ENCODE measurements around the gene ENO2. TPM values are rescaled to one million over a fixed set of nuclear protein-coding genes. Genes with fewer than 3 reads are reported as not detected.

ENO2 gene
- total RNA-seq, 4 donors from 2014 or later = 13.0 to 25.3 (median 19.8) TPM

GRCh38 chr12:6912164-6912935 lies 2.0 kb upstream of the ENO2 start:
- TF ChIP-seq POLR2A (IDR thresholded peaks at IDR 0.05) (no peak), CTCF (IDR thresholded peaks at IDR 0.05) (no peak)
- Histone ChIP-seq H3K27ac (no peak overlapping the region), H3K4me1 (peaks cover 26 to 31% of the 10 kb centered on the region in 2 donors), H3K9me3 (no peaks in the 10 kb centered on the region), H3K27me3 (no peaks in the 10 kb centered on the region), H3K4me3 (replicated peaks in 1 of 3) (no peak overlapping the region), H3K36me3 (no peaks in the 10 kb centered on the region)
- 81 to 85% methylated on average over 15 of the region's 15 CpGs for WGBS, 2 donors
- intact Hi-C loops (cut with DNase I) = loop anchor here (5.0 kb wide), 1 partner anchor 40 kb away; the partner anchor contains the start of gene SPSB2
- DNase-seq = no peak

- 16 to 20% methylated on average over 29 of the region's 29 CpGs for WGBS, 2 donors
- intact Hi-C loops (cut with DNase I) = loop anchor here (5.0 kb wide), 1 partner anchor 43 kb away; the partner anchor contains the start of gene SPSB2
- peak overlapping the region; percentile 24 to 61 (median 34) for H3K4me3 ChIP-seq (replicated peaks in 1 of 3)
Observed at GRCh38 chr12:6914947-6915788, 788 bp downstream of the ENO2 start.

GRCh38 chr12:6915789-6916285 lies 1.5 kb downstream of the ENO2 start:
- peak overlapping the region; percentile 49 to 62 (median 55) for H3K27ac ChIP-seq
- no peak for DNase-seq
- intact Hi-C loops (cut with DNase I) = no loop called here
- peaks cover 26 to 32% of the 10 kb centered on the region in 2 donors for H3K4me1 ChIP-seq
- 77 to 79% methylated on average over 9 to 10 of the region's 14 CpGs for whole genome bisulfite sequencing, 2 donors
- H3K9me3 ChIP-seq = no peaks in the 10 kb centered on the region
- no peak overlapping the region for H3K4me3 ChIP-seq (replicated peaks in 1 of 3)
- H3K36me3 ChIP-seq = no peaks in the 10 kb centered on the region
- no peaks in the 10 kb centered on the region for H3K27me3 ChIP-seq
- TF ChIP-seq CTCF (IDR thresholded peaks at IDR 0.05) (no peak), POLR2A (IDR thresholded peaks at IDR 0.05) (no peak)

More at GRCh38 chr12:6914947-6915788, 788 bp downstream of the ENO2 start:
- H3K27ac ChIP-seq = peak overlapping the region; percentile 50 to 76 (median 76)
- no peaks in the 10 kb centered on the region for H3K27me3 ChIP-seq
- H3K4me1 ChIP-seq = peaks cover 26 to 32% of the 10 kb centered on the region in 2 donors
- no peaks in the 10 kb centered on the region for H3K9me3 ChIP-seq
- no peaks in the 10 kb centered on the region for H3K36me3 ChIP-seq
- peak; percentile 42 to 45 for DNase-seq
- no peak for TF ChIP-seq POLR2A (IDR thresholded peaks at IDR 0.05)
- no peak for TF ChIP-seq CTCF (IDR thresholded peaks at IDR 0.05)

- H3K4me1 ChIP-seq = peaks cover 26 to 32% of the 10 kb centered on the region in 2 donors
- intact Hi-C loops (cut with DNase I) = no loop called here
- H3K36me3 ChIP-seq = no peaks in the 10 kb centered on the region
- DNase-seq = peak; percentile 89 to 92
- H3K9me3 ChIP-seq = no peaks in the 10 kb centered on the region
- no peak for TF ChIP-seq CTCF (IDR thresholded peaks at IDR 0.05)
- TF ChIP-seq POLR2A (IDR thresholded peaks at IDR 0.05) = peak in 1 of 2 donors; percentile 41
- no peak overlapping the region for H3K4me3 ChIP-seq (replicated peaks in 1 of 3)
- H3K27ac ChIP-seq = peak overlapping the region; percentile 49 to 72 (median 55)
- H3K27me3 ChIP-seq = no peaks in the 10 kb centered on the region
- 62 to 74% methylated on average over 11 of the region's 11 CpGs for WGBS, 2 donors
Observed at GRCh38 chr12:6916426-6917200, 2.2 kb downstream of the ENO2 start.

Measured in thyroid gland (tissue), 4 donors.